HG03097 (cell line): ENCODE data around the gene UGT2A1.

Experiments
- ATAC-seq: cut with Tn5 transposase; IDR thresholded peaks from one replicate; pipeline ENCODE4 v1.9.1; 2021; ENCODE audit not compliant: unreplicated experiment, low FRiP score

Gene UGT2A1

GRCh38 chr4:69594382-69594781 is 58.7 kb downstream of the UGT2A1 start:
- no peak for ATAC-seq

- ATAC-seq, result no peak
Measured at GRCh38 chr4:69591364-69591763, 61.7 kb downstream of the UGT2A1 start.

- no peak for ATAC-seq
Measured at GRCh38 chr4:69589884-69590283, 63.2 kb downstream of the UGT2A1 start.

GRCh38 chr4:69584135-69584534 is 68.9 kb downstream of the UGT2A1 start:
- no peak for ATAC-seq

- ATAC-seq, result no peak
Measured at GRCh38 chr4:69583543-69583942, 69.5 kb downstream of the UGT2A1 start.

GRCh38 chr4:69577245-69577644 is 75.8 kb downstream of the UGT2A1 start:
- ATAC-seq, result no peak

GRCh38 chr4:69576251-69576877 is 76.7 kb downstream of the UGT2A1 start:
- no peak for ATAC-seq

- ATAC-seq, result no peak
Measured at GRCh38 chr4:69568787-69569186, 84.3 kb downstream of the UGT2A1 start.

GRCh38 chr4:69563424-69563823 is 89.6 kb downstream of the UGT2A1 start:
- no peak for ATAC-seq

- no peak for ATAC-seq
Measured at GRCh38 chr4:69549651-69550050, 103.4 kb downstream of the UGT2A1 start.

GRCh38 chr4:69546134-69546765 is 106.8 kb downstream of the UGT2A1 start:
- ATAC-seq, result no peak
